Measurements from ENCODE around the gene MMRN2.

- TF ChIP-seq CTCF (IDR thresholded peaks at IDR 0.05): no peak
- TF ChIP-seq POLR2A (IDR thresholded peaks at IDR 0.05): no peak
Measured at GRCh38 chr10:86938260-86938659, 19.2 kb downstream of the MMRN2 start.

All from breast epithelium (tissue), 3 donors.